RWPE1 (cell line): ENCODE measurements around the gene LHX3.

Experiments used
- CTCF ChIA-PET: fragments of 350-600 bp; sonication (Branson Sonifier 250); formaldehyde crosslinking; extraction: SDS; loops from one replicate; lab custom pipeline; 2021; lab: Yijun Ruan, JAX
- POLR2A ChIA-PET: fragments of 400-600 bp; formaldehyde crosslinking; extraction: SDS; loops from one replicate; lab custom pipeline; 2020; ENCODE audit warnings: antibody characterized with exemption; ENCODE audit not compliant: low non-redundant PET; lab: Yijun Ruan, JAX
- DNase-seq: peaks from one replicate; pipeline ENCODE4 v3.0.0; 2012; ENCODE audit warnings: low spot score
- H3K27ac ChIP-seq: fragments of 450-650 bp; 2 replicates; pipeline ENCODE4 v1.5.1; 2017
- CTCF ChIP-seq: fragments of 450-650 bp; conservative IDR thresholded peaks from 2 replicates; pipeline ENCODE4 v1.5.1; 2017; ENCODE audit warnings: low read depth, mild to moderate bottlenecking

Gene LHX3

DNA sequence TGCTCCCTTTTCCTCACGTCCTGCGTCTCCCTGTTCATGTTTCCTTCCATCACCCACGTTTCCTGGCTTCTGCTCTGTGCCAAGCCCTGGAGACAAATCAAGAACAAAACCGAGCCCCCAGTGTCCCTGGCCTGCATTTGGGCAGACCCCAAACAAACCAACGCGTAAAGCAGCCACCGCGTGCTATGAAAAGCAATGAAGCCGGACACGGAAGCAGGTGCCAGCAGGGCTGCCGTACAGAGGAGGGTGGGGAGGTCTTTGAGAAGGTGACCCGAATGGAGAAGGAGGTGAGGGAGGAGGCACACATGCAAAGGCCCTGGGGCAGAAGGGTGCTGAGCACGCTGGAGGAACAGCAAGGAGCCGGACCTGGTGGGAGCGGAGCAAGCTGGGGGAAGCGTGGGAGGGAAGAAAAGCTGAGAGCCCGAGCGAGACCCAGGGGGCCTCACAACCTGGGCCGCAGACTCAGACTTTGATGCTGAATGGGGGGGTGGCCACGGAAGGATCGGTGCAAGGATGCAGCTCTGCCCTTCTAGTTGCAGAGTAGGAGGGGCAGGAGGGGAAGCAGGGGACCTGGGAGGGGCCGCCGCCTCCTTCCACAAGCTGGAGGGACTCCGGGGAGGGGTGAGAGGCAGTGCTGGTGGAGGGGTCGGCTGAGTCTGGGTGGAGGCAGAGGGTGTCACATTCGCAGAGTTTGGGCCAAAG is 42.1 kb upstream of the LHX3 start:
- POLR2A ChIA-PET = no interaction called here
- CTCF ChIA-PET = no interaction called here
- H3K27ac ChIP-seq = no peak overlapping the region
- TF ChIP-seq CTCF = no peak
- no peak for DNase-seq

DNA sequence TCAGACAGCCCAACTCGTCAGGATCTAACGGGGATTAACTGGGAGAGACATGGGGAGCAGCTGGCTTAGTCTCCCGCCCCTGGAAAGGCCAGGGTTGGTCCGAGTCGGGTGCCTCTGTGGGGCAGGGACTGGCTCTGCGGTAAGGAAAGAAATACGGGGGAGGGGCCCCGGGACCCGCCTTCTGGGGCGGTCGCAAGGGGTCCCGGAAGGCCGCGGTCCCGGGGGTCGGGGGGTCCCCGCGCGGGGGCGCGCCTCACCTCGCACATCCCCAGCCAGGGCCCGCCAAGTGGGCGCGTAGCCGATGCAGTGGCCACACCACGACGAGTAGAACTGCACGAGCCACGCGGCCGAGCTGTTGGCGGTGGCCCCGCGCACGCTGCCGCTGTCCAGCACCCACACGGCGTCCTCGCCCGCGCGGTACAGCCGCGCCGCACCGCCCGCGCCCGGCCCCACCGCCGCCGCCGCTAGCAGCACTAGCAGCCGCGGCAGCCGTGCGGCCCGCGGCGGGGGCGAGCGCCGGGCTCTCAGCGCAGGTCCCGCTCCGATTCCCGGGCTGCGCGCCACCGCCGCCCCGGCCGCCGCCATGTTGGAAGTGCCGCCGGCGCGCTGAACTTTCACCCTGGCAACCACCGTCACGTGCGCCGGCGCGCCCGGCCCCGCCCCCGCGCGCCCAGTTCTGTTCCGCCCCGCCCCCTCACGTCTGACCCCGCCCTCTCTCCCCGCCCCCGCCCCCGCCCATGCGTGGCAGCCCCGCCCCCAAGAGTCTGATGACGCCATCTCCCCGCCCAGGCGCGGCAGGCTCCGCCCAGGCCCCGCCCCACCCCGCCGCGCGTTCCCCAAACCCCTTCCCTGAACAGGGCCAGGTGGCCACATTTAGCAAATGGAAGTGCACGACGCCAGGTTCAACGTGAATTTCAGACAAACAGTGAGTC is 40.6 kb upstream of the LHX3 start, which contains the start of gene QSOX2:
TSS of gene QSOX2 (minus strand) at position 594 of the 932 bp plus-strand sequence. CDS start at position 585, 9 bp downstream.
- peak within 1 kb of the TSS; percentile 64 for H3K27ac ChIP-seq
- ChIA-PET CTCF (interaction anchor here (0.6 to 0.7 kb wide), 4 partner anchors 39 to 129 kb away, joined by 3 to 10 read pairs (median 7); no protein-coding TSS in a partner anchor), POLR2A (no interaction called here)
- peak; percentile 92 for DNase-seq
- no peak for TF ChIP-seq CTCF

DNA sequence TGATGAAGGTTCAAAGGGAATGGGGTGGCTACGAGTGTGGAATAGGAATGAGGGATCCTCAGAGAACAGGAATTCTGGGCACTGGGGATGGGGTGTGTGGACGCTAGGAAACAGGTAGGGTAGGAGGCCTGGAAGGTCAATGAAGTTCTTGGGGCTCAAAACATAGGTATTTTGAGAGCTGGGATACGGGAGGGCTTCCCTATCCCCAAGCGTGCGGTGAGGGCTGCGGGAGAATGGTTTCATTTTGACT is 40.0 kb upstream of the LHX3 start:
- CTCF ChIA-PET = interaction anchor here (0.6 to 0.7 kb wide), 2 partner anchors 112 to 130 kb away, joined by 3 to 7 read pairs; no protein-coding TSS in a partner anchor
- TF ChIP-seq CTCF = no peak
- no peak for DNase-seq
- POLR2A ChIA-PET = no interaction called here
- H3K27ac ChIP-seq = peak overlapping the region; percentile 64

GRCh38 chr9:136244122-136244968 is 39.4 kb upstream of the LHX3 start:
- H3K27ac ChIP-seq = peak overlapping the region; percentile 64; the same call in 1 of the 2 replicates
- POLR2A ChIA-PET = no interaction called here
- no peak for TF ChIP-seq CTCF
- CTCF ChIA-PET = interaction anchor here (0.6 to 1.0 kb wide), 3 partner anchors 23 to 130 kb away, joined by 3 to 7 read pairs (median 4); no protein-coding TSS in a partner anchor
- DNase-seq = no peak

DNA sequence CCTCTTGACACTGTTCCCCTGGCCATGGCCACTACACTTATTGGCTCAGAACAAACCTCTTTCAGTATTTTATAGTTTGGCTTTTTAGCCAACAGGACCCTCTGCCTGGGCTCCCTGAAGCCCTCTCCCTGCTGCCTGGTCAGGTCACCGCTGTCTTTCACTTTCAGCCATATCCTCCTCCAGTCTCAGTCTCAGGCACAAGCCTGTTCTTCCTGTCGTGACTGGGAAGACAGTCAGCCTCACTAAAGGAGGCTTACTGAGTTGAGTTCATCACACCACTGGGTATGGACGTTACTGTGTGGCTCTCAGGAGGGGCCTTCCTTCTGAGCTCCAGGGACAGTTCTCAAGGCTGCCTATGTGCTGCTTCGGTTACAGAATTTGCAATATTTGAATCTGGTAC is 38.7 kb upstream of the LHX3 start:
- ChIA-PET CTCF (interaction anchor here (0.6 to 1.0 kb wide), 3 partner anchors 17 to 147 kb away, joined by 3 to 6 read pairs (median 4); no protein-coding TSS in a partner anchor), POLR2A (no interaction called here)
- H3K27ac ChIP-seq = no peak overlapping the region
- DNase-seq = no peak
- TF ChIP-seq CTCF = no peak
